ENCODE data around the gene DNAI2. TPM values are rescaled to one million over a fixed set of nuclear protein-coding genes. Genes with fewer than 3 reads are reported as not detected.

The DNAI2 gene
- total RNA-seq, 1 donor from 2014 or later, result not detected

GRCh38 chr17:74309902-74310301, 35.9 kb downstream of the DNAI2 start:
- Mint-ChIP-seq H3K27ac (ENCODE audit: unreplicated experiment) (no peak overlapping the region), H3K27me3 (ENCODE audit: low read depth, unreplicated experiment) (peaks cover 26% of the 10 kb centered on the region), H3K4me3 (ENCODE audit: unreplicated experiment) (no peak overlapping the region), H3K4me1 (ENCODE audit: low read depth, unreplicated experiment) (no peaks in the 10 kb centered on the region), H3K36me3 (ENCODE audit: low read depth, unreplicated experiment) (peaks cover 2% of the 10 kb centered on the region), H3K9me3 (ENCODE audit: unreplicated experiment) (peaks cover 10% of the 10 kb centered on the region)
- H3K27ac ChIP-seq (ENCODE audit: low read depth, low read length), result no peak overlapping the region
- TF ChIP-seq CTCF (IDR thresholded peaks at IDR 0.05; ENCODE audit: insufficient read depth, low read depth, low read length) (no peak), EZH2 (IDR thresholded peaks at IDR 0.05; ENCODE audit: insufficient read depth, low read length) (no peak)
- FAIRE-seq (no peak), DNase-seq (ENCODE audit: low read depth) (no peak)
- H3K36me3 ChIP-seq (ENCODE audit: insufficient read depth, low read length), result no peaks in the 10 kb centered on the region
- peaks cover 4% of the 10 kb centered on the region for H3K9me3 ChIP-seq (ENCODE audit: insufficient read depth, low read depth, low read length)
- H2AFZ ChIP-seq (ENCODE audit: low read depth, low read length), result no peak overlapping the region
- H4K20me1 ChIP-seq (ENCODE audit: insufficient read depth, low read length), result no peaks in the 10 kb centered on the region
- H3K27me3 ChIP-seq (ENCODE audit: insufficient read depth, low read length), result peaks cover 3% of the 10 kb centered on the region
- no peak overlapping the region for H3K9ac ChIP-seq (ENCODE audit: low read length)
- no peak overlapping the region for H3K4me2 ChIP-seq (ENCODE audit: low read length)
- H3K79me2 ChIP-seq (ENCODE audit: insufficient read depth, low read length), result no peaks in the 10 kb centered on the region
- H3K4me3 ChIP-seq (ENCODE audit: insufficient read depth, low read depth, low read length), result no peak overlapping the region
- no peaks in the 10 kb centered on the region for H3K4me1 ChIP-seq (ENCODE audit: insufficient read depth, low read length)

GRCh38 chr17:74314877-74315276, 40.8 kb downstream of the DNAI2 start:
- Mint-ChIP-seq H3K4me1 (ENCODE audit: low read depth, unreplicated experiment) (no peaks in the 10 kb centered on the region), H3K27ac (ENCODE audit: unreplicated experiment) (no peak overlapping the region), H3K27me3 (ENCODE audit: low read depth, unreplicated experiment) (peaks cover 43% of the 10 kb centered on the region), H3K9me3 (ENCODE audit: unreplicated experiment) (peaks cover 10% of the 10 kb centered on the region), H3K4me3 (ENCODE audit: unreplicated experiment) (no peak overlapping the region), H3K36me3 (ENCODE audit: low read depth, unreplicated experiment) (peaks cover 2% of the 10 kb centered on the region)
- Histone ChIP-seq H4K20me1 (ENCODE audit: insufficient read depth, low read length) (no peaks in the 10 kb centered on the region), H3K9me3 (ENCODE audit: insufficient read depth, low read depth, low read length) (peaks cover 4% of the 10 kb centered on the region), H3K4me3 (ENCODE audit: insufficient read depth, low read depth, low read length) (no peak overlapping the region), H3K27me3 (ENCODE audit: insufficient read depth, low read length) (no peaks in the 10 kb centered on the region), H3K9ac (ENCODE audit: low read length) (no peak overlapping the region), H3K27ac (ENCODE audit: low read depth, low read length) (no peak overlapping the region), H3K36me3 (ENCODE audit: insufficient read depth, low read length) (no peaks in the 10 kb centered on the region), H3K79me2 (ENCODE audit: insufficient read depth, low read length) (no peaks in the 10 kb centered on the region), H3K4me1 (ENCODE audit: insufficient read depth, low read length) (no peaks in the 10 kb centered on the region), H2AFZ (ENCODE audit: low read depth, low read length) (no peak overlapping the region), H3K4me2 (ENCODE audit: low read length) (no peak overlapping the region)
- no peak for FAIRE-seq
- DNase-seq (ENCODE audit: low read depth), result no peak
- no peak for TF ChIP-seq EZH2 (IDR thresholded peaks at IDR 0.05; ENCODE audit: insufficient read depth, low read length)
- TF ChIP-seq CTCF (IDR thresholded peaks at IDR 0.05; ENCODE audit: insufficient read depth, low read depth, low read length), result no peak

- Mint-ChIP-seq H3K9me3 (ENCODE audit: unreplicated experiment) (peaks cover 10% of the 10 kb centered on the region), H3K27ac (ENCODE audit: unreplicated experiment) (no peak overlapping the region), H3K4me1 (ENCODE audit: low read depth, unreplicated experiment) (no peaks in the 10 kb centered on the region), H3K4me3 (ENCODE audit: unreplicated experiment) (no peak overlapping the region), H3K36me3 (ENCODE audit: low read depth, unreplicated experiment) (peaks cover 2% of the 10 kb centered on the region), H3K27me3 (ENCODE audit: low read depth, unreplicated experiment) (peaks cover 50% of the 10 kb centered on the region)
- Histone ChIP-seq H3K9ac (ENCODE audit: low read length) (no peak overlapping the region), H4K20me1 (ENCODE audit: insufficient read depth, low read length) (no peaks in the 10 kb centered on the region), H3K36me3 (ENCODE audit: insufficient read depth, low read length) (no peaks in the 10 kb centered on the region), H3K79me2 (ENCODE audit: insufficient read depth, low read length) (no peaks in the 10 kb centered on the region), H2AFZ (ENCODE audit: low read depth, low read length) (no peak overlapping the region), H3K27ac (ENCODE audit: low read depth, low read length) (no peak overlapping the region), H3K4me2 (ENCODE audit: low read length) (no peak overlapping the region), H3K27me3 (ENCODE audit: insufficient read depth, low read length) (no peaks in the 10 kb centered on the region), H3K4me1 (ENCODE audit: insufficient read depth, low read length) (no peaks in the 10 kb centered on the region), H3K4me3 (ENCODE audit: insufficient read depth, low read depth, low read length) (no peak overlapping the region), H3K9me3 (ENCODE audit: insufficient read depth, low read depth, low read length) (peaks cover 4% of the 10 kb centered on the region)
- no peak for FAIRE-seq
- TF ChIP-seq EZH2 (IDR thresholded peaks at IDR 0.05; ENCODE audit: insufficient read depth, low read length), result no peak
- no peak for TF ChIP-seq CTCF (IDR thresholded peaks at IDR 0.05; ENCODE audit: insufficient read depth, low read depth, low read length)
- DNase-seq (ENCODE audit: low read depth), result no peak
Measured at GRCh38 chr17:74316220-74316619, 42.2 kb downstream of the DNAI2 start.

Measured in astrocyte (in vitro differentiated cells and primary cell).